GM12892 (cell line): ENCODE data around the gene LUZP4.
"Not testable (repeated sequence)": the region's sequence is repeated elsewhere in the genome, so short reads cannot be mapped to it uniquely, and the experiment has no call there.

Experiments used
- DNase-seq: peaks from one replicate; pipeline ENCODE4 v3.0.0; 2011; ENCODE audit not compliant: insufficient read length
- FAIRE-seq: peaks from 2 replicates; lab custom pipeline; 2011; peaks lifted over from hg19 to GRCh38; lab: Jason Lieb, UNC
- POLR2A ChIP-seq: IDR thresholded peaks from 2 replicates; pipeline ENCODE4 v1.6.1; 2011; ENCODE audit warnings: low read depth, low read length, control low read depth
- POLR2AphosphoS5 ChIP-seq: IDR thresholded peaks from 2 replicates; pipeline ENCODE4 v1.6.1; 2011; ENCODE audit warnings: low read depth, low read length, control low read depth
- TAF1 ChIP-seq: IDR thresholded peaks from 2 replicates; pipeline ENCODE4 v1.6.1; 2011; ENCODE audit warnings: low read depth, mild to moderate bottlenecking, control low read depth, low read length, borderline replicate concordance

LUZP4 gene

DNA sequence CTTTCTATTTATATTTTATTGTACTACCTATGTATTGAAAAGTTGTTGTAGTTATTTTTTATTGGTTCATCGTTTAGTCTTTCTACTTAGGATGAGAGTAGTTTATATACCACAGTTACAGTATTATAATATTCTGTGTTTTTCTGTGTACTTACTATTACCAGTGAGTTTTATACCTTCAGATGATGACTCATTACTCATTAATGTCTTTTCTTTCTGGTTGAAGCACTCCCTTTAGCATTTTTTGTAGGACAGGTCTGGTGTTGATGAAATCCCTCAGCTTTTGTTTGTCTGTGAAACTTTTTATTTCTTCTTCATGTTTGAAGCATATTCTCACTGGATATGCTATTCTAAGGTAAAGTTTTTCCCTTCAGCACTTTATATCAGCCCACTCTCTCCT lies 7.7 kb downstream of the LUZP4 start:
- FAIRE-seq (no peak), DNase-seq (no peak)
- TF ChIP-seq TAF1, result no peak
- TF ChIP-seq POLR2A, result no peak
- no peak for TF ChIP-seq POLR2AphosphoS5

DNA sequence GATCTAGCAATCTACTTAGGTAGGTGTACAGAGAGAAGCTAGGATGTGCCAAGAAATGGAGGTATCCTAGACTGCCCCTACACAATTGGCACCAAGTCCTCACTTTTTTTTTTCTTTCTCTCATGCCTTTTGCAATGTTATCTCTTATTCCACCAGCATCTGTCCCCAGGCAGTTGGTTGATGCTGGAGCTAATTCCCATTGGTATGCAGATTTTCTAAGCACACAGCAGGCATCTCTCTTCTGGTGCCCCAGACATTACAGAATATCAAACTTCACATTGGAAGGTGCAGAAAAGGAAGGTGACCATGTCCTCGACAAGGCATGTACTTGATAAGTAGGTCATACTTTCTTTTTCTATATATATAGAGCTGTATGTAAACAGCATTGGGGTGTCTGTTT lies 21.6 kb downstream of the LUZP4 start:
- FAIRE-seq (no peak), DNase-seq (no peak)
- TF ChIP-seq POLR2AphosphoS5, result no peak
- no peak for TF ChIP-seq POLR2A
- no peak for TF ChIP-seq TAF1

- TF ChIP-seq POLR2AphosphoS5 (no peak), POLR2A (no peak), TAF1 (no peak)
- no peak for FAIRE-seq
- DNase-seq, result no peak
Observed at GRCh38 chrX:115311601-115312001, 22.1 kb downstream of the LUZP4 start.

DNA sequence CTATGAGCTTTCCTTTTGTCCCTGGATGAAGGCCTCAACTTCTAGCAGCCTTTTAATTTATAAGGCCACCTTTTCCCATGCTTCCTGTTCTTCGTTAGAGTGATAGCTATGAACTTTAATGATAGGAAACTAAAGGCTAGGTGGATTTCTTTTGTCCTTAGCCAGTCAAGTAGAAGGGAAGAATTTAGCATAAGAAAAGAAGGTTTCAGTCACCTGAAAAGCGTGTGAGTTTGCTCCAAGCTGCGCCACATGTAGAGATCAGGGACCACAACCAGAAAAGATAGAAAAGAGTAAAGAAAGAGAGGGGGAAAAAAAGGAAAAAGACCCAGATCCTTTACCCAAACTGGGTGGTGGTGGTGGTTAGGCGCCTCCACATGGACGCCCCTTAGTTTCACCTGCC lies 28.6 kb downstream of the LUZP4 start:
- DNase-seq, result no peak
- TF ChIP-seq POLR2A, result no peak
- TF ChIP-seq TAF1, result no peak
- TF ChIP-seq POLR2AphosphoS5, result no peak
- FAIRE-seq, result no peak

GRCh38 chrX:115322375-115322774 lies 32.9 kb downstream of the LUZP4 start:
- FAIRE-seq (no peak), DNase-seq (no peak)
- TF ChIP-seq POLR2AphosphoS5, result no peak
- TF ChIP-seq TAF1, result no peak
- TF ChIP-seq POLR2A, result no peak

DNA sequence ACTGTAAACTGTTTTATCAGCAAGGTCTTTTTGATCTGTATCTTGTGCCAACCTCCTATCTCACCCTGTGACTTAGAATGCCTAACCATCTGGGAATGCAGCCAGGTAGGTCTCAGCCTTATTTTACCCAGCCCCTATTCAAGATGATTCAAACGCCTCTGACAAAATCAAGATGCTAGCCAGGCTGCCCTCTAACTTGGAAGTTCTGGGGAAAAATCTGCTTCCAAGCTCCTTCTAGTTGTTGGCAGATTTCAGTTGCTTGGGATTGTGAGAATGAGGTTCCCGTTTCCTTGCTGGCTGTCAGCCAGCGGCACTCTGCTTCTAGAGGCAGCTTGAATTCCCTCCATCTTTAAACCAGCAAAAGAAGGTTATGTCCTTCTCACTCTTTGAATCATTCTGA lies 34.7 kb downstream of the LUZP4 start:
- TF ChIP-seq POLR2AphosphoS5 (no peak), POLR2A (no peak), TAF1 (no peak)
- DNase-seq (no peak), FAIRE-seq (no peak)

DNA sequence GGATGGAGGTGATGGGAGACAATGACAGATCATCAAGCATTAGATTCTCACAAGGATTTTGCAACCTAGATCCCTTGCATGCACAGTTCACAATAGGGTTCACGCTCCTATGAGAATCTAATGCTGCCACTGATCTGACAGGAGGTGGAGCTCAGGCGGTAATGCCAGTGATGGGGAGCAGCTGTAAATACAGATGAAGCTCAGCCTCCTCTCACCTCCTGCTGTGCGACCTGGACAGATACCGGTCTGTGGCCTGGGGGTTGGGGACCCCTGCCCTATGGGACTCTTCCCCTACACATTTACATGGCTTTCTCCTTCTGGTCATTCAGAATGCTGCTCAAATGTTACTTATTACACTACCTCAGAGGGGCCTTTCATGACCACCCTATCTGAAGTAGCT lies 39.8 kb downstream of the LUZP4 start:
- DNase-seq, FAIRE-seq: not testable (repeated sequence)

DNA sequence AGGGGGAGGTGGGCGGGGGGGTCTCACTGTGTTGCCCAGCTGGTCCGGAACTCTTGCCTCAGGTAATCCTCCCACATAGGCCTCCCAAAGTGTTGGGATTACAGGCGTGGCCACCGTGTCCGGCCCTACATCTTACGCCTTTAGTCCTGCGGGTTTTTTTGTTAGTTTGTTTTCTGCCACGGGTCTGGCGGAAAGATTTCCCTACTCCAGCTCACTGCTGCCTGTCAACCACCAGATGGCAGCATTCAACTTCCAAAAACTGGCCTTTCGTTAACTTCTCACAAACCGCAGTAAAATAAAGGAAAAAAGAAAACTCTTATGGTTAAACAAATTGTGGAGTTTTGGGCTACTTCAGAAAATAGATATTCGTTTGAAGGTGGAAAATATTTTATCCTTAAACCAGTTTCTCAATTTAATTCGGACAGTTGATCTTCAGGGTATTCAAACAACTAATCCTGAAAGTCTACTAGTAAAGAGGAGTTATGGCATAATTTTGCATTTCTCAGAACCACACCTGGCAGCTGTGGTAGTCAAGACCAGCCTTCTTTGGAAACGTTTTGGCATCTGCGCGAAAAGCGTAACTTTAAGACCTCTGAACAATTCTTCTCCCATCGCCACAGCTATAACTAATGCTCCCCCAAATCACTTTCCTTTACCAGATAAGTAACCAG lies 41.1 kb downstream of the LUZP4 start:
- DNase-seq, result peak; percentile 24
- TF ChIP-seq TAF1 (no peak), POLR2A (no peak), POLR2AphosphoS5 (no peak)
- peak; percentile 96 for FAIRE-seq

DNA sequence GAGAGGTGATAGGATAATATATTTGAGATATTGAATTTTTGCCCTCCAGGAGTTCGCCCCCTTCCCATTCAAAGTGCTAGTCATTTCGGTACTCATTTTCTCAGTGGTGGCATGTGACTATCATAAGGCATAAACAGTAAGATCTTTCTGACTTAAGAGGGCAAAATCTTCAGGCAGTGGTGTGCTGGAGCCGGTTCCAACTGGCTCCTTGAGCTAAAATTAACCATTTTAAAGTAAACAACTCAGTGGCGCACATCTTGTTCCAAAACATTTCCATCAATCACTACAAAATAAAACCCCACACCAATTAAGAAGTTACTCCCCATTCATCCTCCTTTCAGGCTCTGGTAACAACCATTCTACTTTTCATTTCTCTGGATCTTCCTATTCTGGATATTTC lies 43.3 kb downstream of the LUZP4 start:
- TF ChIP-seq POLR2A (no peak), TAF1 (no peak), POLR2AphosphoS5 (no peak)
- DNase-seq (no peak), FAIRE-seq (no peak)

GRCh38 chrX:115333446-115333845 lies 43.9 kb downstream of the LUZP4 start:
- no peak for TF ChIP-seq TAF1
- no peak for TF ChIP-seq POLR2AphosphoS5
- no peak for TF ChIP-seq POLR2A
- DNase-seq (no peak), FAIRE-seq (no peak)

DNA sequence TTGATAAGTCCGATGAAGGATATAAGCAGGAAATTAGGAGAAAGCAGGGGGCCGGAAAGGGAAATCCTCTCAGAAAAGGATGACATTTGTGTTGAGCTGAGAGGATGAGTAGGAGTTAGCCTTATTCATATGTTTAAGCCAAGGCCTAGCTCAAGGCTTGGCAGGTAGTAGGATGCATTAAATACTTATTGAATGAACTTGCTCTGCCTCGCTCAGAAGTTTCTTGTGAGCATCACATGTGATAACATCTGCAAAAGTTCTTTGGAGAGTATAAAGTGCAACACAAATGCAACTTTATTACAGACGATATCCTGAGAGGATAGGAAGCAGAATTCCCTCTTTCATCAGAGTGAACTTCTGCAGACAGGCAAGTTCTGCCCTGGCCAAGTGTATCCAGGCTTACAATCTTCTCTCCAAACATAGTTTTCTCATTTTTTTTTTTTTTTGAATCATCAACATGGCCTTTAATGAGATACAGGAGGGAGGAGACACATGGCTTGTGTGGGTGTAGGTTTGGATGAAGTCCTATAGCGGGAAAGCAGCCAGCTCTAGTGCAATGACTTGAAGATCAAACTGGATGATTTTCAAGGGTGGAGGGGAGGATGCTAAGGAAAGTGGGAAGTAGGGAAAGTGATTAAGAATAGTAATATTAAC lies 48.1 kb downstream of the LUZP4 start:
- no peak for FAIRE-seq
- no peak for DNase-seq
- no peak for TF ChIP-seq POLR2AphosphoS5
- no peak for TF ChIP-seq TAF1

DNA sequence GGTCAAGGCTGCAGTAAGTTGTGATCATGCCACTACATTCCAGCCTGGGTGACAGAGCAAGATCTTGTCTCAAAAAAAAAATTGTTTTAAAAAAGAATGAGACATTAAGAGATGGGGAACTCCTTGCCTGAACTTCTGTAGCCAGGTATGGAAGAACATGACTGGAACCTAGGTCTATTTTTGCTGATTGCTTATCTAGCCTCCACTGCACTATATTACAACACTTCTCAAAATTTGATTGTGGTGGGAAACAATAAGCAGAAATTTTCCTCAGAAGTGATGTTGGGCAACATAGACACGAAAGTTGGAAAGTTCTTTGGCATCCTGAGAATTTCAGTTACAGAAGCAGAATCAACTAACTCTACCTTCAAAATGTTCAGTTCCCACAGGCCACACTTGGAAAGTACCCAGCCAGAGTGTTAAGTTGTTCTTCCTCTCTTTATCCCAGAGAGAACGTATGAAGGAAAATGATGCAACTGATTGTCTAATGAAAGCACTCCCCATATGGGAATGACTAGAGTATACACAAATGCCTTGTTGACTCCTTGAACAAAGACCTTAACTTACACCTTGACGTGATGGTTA lies 50.0 kb downstream of the LUZP4 start:
- TF ChIP-seq POLR2A (no peak), TAF1 (no peak), POLR2AphosphoS5 (no peak)
- FAIRE-seq, result peak; percentile 9
- no peak for DNase-seq
